ENCODE measurements around the gene NETO2.
"Not testable (repeated sequence)": the region's sequence is repeated elsewhere in the genome, so short reads cannot be mapped to it uniquely, and the experiment has no call there.

NETO2 gene

GRCh38 chr16:47134550-47134949 lies 9.2 kb downstream of the NETO2 start:
- DNase-seq (ENCODE audit: low spot score): no peak

GRCh38 chr16:47132308-47132707 lies 11.4 kb downstream of the NETO2 start:
- no peak for DNase-seq (ENCODE audit: low spot score)

GRCh38 chr16:47129755-47130435 lies 13.8 kb downstream of the NETO2 start:
- DNase-seq (ENCODE audit: low spot score): no peak

GRCh38 chr16:47127541-47127940 lies 16.2 kb downstream of the NETO2 start:
- DNase-seq (ENCODE audit: low spot score): no peak

- no peak for DNase-seq (ENCODE audit: low spot score)
These were observed 18.0 kb downstream of the NETO2 start for GRCh38 chr16:47125757-47126156.

- no peak for DNase-seq (ENCODE audit: low spot score)
These were observed 30.6 kb downstream of the NETO2 start for GRCh38 chr16:47113130-47113529.

- no peak for DNase-seq (ENCODE audit: low spot score)
These were observed 32.8 kb downstream of the NETO2 start for GRCh38 chr16:47110939-47111338.

- no peak for DNase-seq (ENCODE audit: low spot score)
These were observed 34.4 kb downstream of the NETO2 start for GRCh38 chr16:47109361-47109760.

- DNase-seq (ENCODE audit: low spot score): not testable (repeated sequence)
These were observed 40.8 kb downstream of the NETO2 start for GRCh38 chr16:47102921-47103320.

- DNase-seq (ENCODE audit: low spot score): not testable (repeated sequence)
These were observed 46.6 kb downstream of the NETO2 start for GRCh38 chr16:47097154-47097553.

GRCh38 chr16:47096297-47096696 lies 47.4 kb downstream of the NETO2 start:
- no peak for DNase-seq (ENCODE audit: low spot score)

GRCh38 chr16:47084198-47084597 lies 59.5 kb downstream of the NETO2 start:
- no peak for DNase-seq (ENCODE audit: low spot score)

GRCh38 chr16:47082099-47082865 lies 61.5 kb downstream of the NETO2 start:
- no peak for DNase-seq (ENCODE audit: low spot score)

- no peak for DNase-seq (ENCODE audit: low spot score)
These were observed 62.6 kb downstream of the NETO2 start for GRCh38 chr16:47081115-47081514.

- DNase-seq (ENCODE audit: low spot score): no peak
These were observed 63.9 kb downstream of the NETO2 start for GRCh38 chr16:47079860-47080259.

GRCh38 chr16:47073223-47074155 lies 70.3 kb downstream of the NETO2 start:
- DNase-seq (ENCODE audit: low spot score): no peak

GRCh38 chr16:47072158-47072557 lies 71.6 kb downstream of the NETO2 start:
- DNase-seq (ENCODE audit: low spot score): no peak

- DNase-seq (ENCODE audit: low spot score): no peak
These were observed 73.7 kb downstream of the NETO2 start for GRCh38 chr16:47069841-47070584.

- DNase-seq (ENCODE audit: low spot score): no peak
These were observed 74.4 kb downstream of the NETO2 start for GRCh38 chr16:47069313-47069712.

GRCh38 chr16:47067203-47067602 lies 76.5 kb downstream of the NETO2 start:
- no peak for DNase-seq (ENCODE audit: low spot score)

- DNase-seq (ENCODE audit: low spot score): no peak
These were observed 77.7 kb downstream of the NETO2 start for GRCh38 chr16:47065766-47066688.

Data from CD4-positive, alpha-beta T cell treated with Interleukin-15 for 4 hours (primary cell).